GM18868 (cell line): ENCODE results near the gene TTC6.

Source experiments
- ATAC-seq: cut with Tn5 transposase; IDR thresholded peaks from one replicate; pipeline ENCODE4 v1.9.1; 2021; ENCODE audit warnings: mild to moderate bottlenecking, moderate library complexity; ENCODE audit not compliant: unreplicated experiment

TTC6 gene

GRCh38 chr14:37597538-37597913, 2.1 kb downstream of the TTC6 start:
- no peak for ATAC-seq

GRCh38 chr14:37597914-37598746, 2.7 kb downstream of the TTC6 start:
- ATAC-seq, result no peak

- ATAC-seq, result no peak
Measured at GRCh38 chr14:37598747-37599506, 3.5 kb downstream of the TTC6 start.

GRCh38 chr14:37599507-37600368, 4.3 kb downstream of the TTC6 start:
- ATAC-seq, result no peak

GRCh38 chr14:37600880-37601741, 5.7 kb downstream of the TTC6 start:
- no peak for ATAC-seq

GRCh38 chr14:37601865-37602264, 6.4 kb downstream of the TTC6 start:
- ATAC-seq, result no peak

- ATAC-seq, result no peak
Measured at GRCh38 chr14:37602605-37603453, 7.4 kb downstream of the TTC6 start.

GRCh38 chr14:37603688-37604251, 8.3 kb downstream of the TTC6 start:
- ATAC-seq, result no peak

- no peak for ATAC-seq
Measured at GRCh38 chr14:37606678-37607077, 11.2 kb downstream of the TTC6 start.

GRCh38 chr14:37608649-37609048, 13.2 kb downstream of the TTC6 start:
- no peak for ATAC-seq

GRCh38 chr14:37610945-37611523, 15.6 kb downstream of the TTC6 start:
- no peak for ATAC-seq

- ATAC-seq, result no peak
Measured at GRCh38 chr14:37615582-37616289, 20.3 kb downstream of the TTC6 start.

GRCh38 chr14:37616853-37617252, 21.4 kb downstream of the TTC6 start:
- ATAC-seq, result no peak

GRCh38 chr14:37617864-37618365, 22.5 kb downstream of the TTC6 start:
- no peak for ATAC-seq

- no peak for ATAC-seq
Measured at GRCh38 chr14:37618498-37619028, 23.1 kb downstream of the TTC6 start.

- no peak for ATAC-seq
Measured at GRCh38 chr14:37620856-37621255, 25.4 kb downstream of the TTC6 start.

- no peak for ATAC-seq
Measured at GRCh38 chr14:37622231-37622923, 26.9 kb downstream of the TTC6 start.
